RKO (cell line): ENCODE results near the gene LRFN2.

Source experiments
- DNase-seq: peaks from one replicate; pipeline ENCODE4 v3.0.0-alpha.2; 2016; ENCODE audit warnings: low spot score

Gene LRFN2

DNA sequence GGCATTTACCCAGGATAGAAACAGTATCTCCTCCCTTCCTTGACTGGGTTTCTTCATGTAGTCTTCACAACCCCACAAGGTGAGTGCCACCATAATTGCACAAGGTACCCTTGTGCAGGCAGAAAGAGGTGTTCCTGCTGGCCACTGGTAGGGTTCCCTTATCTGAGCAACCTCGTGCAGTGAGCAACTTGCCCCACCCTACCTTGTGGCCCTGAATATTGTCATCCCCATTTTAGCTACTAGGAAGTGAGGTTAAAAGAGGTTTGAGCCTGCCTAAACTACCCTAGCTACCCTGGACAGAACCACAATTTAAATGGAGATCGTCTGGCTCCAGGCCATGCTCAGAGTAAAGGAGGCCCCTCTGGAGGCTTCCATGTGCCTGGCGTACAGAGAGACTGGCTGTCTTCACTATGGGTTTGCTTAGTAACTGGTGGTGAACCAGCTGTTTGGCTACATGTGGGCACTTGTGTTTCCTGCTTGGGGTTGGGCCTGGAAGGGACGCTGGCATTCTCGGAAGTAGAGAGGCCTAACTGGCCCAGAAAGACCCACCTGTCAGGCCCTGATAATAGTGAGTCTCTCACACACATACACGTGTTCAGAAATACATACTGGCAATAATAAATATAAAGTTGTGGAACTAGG is 148.8 kb downstream of the LRFN2 start:
- no peak for DNase-seq

DNA sequence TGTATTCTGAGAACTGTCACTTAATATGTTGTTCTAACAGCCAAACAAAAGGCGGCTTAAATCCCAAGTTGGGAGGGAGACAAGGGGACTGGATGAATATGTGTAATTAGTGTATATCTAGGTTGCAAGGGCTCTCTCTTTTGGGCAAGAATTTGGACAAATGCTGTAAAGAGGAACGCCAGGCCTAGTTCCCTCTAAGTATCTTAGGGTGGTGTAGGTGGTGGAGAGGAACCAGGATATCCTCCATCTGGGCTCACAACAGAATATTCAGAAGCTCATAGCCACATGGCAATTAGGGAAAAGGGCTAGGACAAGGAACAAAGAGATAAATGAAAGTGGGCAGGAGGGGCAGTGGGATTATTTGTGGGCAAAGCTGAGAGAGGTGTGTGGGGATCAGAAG is 149.5 kb downstream of the LRFN2 start:
- no peak for DNase-seq

DNA sequence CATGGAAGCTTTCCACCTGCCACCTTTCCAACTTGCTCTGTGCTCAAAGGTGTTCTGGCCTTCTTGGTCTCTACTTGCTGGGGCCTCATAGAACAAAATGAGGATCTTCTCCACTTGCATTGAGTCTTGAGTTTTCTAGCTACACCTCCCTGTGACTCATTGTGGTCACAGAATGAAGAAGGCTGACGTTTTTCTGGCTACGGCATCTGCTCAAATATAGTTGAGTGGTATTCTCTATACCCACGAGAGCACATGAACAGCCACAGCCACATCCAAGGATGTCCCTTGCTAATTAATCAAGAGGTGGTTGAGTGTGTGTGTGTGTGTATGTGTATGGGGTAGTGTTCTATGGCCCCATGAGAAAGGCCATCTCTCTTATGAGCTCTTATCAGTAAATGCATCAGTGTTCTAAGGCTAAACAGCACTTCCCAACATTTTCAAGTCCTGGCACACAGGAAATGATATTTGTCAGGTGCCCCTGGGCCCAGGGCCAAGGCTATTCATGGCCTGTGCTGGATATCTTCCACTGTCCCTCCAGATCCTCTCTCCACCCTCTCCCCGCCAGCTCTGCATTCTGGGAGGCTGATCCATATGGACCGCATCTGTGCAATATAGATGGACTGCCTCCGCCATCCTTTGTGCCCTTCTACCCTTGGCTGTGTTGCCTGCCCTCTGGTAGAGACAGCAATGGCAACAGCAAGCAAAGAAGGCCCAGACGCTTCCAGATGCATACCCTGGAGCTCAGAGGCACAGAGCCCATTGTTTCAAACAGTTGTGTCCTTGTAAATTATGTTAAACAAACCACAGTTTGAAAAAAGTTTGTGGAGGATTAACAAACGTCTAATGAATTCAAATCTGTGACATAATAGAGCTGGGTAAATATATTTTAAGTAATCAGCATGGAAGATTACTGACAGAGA is 150.2 kb downstream of the LRFN2 start:
- DNase-seq: peak; percentile 29

DNA sequence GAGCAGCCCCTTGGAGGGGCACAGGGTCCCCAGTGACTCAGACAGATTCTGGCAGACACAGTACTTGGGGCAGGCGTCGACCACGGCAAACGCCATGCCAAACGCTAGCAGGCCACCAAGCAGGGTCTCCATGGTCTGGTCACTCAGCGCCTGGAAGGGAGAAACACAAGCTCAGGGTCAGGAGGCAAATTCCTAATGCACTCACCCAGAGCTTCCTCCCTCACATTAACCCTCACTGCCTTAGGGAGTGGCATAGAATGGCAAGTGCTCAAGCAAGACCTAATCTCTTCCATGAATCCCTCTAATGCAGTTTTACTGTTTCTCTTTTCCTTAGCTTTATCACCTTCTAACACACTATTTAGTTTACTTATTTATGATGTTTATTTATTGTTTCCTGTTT is 154.2 kb downstream of the LRFN2 start:
- no peak for DNase-seq

DNA sequence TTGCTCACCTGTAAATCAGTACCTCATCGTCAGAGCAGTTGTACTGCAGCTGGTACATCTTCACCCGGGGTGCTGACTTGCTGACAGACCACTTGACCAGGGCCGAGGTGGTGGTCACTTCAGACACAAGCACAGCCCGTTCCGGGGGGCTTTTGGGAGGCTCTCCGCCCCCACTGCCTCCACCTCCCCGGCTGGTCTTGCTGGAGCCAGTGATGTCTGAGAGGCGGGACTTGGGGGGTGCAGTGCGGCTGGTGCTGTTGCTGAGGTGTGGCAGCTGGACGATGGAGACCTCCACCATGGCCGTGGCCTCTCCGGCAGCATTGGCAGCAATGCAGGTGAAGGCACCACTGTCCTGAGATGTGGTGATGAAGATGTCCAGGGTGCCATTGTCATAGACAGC is 155.5 kb downstream of the LRFN2 start:
- no peak for DNase-seq

DNA sequence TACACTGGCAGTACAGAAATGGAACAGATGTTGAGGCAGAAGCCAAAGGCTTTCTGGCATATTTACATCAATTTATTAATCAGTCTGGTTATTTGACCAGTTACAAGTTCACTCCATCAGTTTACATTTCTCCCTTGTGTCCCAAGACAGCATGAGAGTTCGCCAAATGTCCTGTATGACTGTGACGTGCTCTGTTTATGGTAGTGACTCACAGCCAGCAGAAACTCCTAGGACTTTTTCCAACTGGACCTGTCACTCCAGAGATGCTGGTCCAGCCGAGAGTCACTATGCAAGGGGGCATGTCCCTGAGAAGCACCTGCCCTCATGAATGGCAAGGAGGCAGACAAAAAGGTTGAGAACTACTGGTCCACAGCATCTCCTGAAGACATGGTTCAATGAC is 160.0 kb downstream of the LRFN2 start:
- DNase-seq: no peak

DNA sequence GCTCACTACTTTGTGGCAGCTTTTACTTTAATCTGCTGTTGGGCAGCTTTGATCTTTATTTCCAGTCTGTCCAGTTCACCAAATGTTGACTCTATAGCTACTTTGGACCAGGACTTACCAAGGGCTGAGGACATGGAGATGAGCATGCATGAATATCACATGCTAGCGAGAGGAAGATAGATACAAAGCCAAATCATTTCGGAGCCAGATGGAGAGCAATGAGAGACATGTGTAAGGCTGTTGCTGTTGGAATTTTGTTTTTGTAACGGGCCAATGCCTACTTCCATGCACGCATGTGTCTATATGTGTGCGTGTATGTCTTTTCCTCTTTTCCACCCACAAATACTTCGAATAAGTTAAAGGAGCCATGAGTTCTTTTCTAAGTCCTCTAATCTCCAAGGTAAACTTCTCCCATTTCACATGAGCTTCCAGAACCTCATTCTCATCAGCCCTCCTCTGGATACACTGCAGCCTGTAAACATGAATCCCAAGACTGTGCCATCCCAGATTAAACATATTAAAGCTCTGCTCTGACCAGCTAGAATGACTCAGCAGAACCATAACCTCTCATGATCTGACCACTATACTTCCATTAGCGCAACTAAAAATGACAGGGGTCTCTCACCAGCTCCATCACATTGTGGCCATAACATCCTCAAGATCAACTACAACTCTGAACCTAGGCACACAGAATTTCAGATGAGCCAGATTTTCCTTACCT is 160.7 kb downstream of the LRFN2 start:
- DNase-seq: no peak

DNA sequence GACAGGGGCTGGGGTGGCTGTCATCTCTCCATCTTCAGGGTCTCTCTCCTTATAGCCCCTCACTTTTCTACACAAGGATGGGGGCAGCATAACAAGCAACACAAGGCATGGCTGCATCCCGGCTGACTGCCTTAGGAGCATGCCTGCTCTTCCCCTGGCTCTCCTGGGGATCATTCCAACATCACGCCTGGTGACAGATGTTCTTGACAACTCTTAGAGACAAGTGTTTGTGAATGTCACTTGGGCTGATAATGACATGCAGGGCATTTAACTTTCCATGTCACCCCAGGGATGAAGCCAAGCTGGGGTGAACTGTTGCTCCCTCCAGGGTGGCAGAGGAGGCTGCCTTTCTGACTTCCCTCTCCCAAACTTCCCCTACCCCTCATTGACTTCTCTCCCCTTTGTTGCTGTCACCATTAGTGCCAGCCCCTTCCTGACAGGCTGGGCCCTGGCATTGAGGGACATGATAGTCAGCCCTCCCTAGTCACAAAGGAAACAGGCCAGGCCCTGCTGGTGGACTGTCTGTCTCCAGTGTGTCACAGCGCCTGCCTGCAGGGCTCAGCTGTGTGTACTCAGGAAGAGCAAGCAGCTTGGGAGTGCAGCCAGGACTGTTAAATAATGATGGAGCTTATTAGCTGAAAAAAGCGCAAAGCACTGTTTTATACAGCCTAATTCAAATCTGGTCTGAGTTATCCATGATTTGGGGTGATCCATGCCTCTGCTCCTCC is 161.8 kb downstream of the LRFN2 start:
- DNase-seq: no peak

DNA sequence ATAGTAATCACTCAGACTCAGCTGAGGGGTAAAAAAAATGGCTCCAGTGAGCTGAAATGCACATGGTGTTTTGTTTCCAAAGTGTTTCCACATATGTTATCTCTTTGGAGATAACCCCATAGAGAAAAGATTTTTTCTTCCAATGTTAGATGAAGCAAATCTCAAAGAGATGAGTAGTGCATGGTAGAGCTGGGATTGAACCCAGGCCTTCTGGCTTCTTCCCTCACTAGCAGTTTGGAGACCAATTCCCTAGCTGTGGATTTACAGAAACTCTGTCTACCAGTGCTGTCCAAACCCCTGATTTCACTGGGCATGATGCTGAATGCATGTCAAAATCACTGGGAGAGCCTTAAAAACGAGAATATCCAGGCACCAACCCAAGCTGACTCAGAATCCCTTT is 165.1 kb downstream of the LRFN2 start:
- no peak for DNase-seq

DNA sequence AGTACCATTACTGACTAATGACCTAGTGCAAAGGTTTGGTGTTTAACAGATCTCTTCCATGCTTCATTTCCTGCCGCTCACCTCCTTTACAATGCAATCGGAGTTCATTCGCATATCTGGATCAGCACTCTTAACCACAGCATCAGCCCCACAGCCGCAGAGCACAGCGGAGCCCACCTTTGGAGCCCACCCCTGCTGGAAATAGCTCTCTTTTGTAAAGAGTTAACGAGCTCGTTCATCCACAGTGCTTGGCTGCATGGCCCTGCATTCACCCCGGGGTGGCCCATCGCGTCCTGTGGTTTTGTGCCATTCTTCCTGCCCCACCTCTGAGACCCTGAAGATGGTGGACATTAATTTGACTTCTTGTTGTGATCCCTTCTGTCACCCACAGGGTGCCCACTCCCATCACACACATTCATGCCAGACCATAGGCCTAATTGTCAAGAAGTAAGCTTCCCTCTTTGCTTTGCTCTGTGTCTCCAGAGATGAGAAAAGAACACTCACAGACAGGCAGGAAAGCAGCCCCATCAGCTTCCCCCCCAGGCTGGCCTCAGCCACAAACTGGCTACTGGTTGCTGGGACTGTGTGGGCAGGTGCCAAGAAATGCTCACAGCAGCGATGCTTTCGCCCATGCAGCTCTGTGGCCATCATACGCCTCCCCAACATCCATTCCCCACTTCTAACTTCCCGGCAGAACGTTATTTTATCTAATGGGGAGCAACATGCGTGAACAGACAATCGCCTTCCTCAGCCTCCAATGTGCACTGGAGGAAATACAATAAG is 167.0 kb downstream of the LRFN2 start:
- no peak for DNase-seq

DNA sequence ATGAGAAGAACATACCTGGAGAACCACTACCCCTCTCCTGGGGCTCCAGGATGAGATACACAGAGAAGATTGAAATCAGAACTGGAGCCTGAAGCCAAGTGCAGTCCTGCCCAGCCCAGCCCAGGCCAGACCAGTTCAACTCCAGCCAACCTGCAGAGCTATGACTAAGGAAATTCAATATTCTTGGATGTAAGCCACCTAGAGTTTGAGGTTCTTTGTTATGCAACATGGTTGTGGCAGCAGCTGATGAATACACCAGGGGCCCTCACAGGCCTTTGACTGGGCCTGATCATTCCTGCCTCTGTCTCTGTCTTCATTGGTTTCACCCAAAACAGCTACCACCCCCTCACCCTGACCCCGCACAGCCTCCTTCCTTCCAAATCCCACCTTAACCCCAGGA is 167.8 kb downstream of the LRFN2 start:
- no peak for DNase-seq

DNA sequence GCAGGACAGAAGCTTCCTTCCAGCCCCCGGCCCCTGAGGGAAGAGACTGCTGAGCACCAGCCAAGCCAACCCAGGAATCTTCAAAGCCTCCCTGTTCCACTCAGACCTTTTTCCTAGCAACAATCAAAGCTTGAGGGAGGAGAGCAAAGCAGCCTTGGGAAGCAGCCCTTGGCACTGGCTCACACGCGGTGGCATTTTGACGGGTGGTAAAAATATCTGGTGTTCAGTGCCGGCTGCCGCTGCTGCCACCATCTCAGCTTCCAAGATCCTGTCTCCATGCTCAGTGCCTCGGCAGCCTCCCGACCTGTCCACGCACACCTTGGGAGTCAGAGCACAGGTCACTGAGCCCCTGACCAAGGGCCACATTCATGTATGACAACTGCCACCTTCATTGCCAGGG is 170.1 kb downstream of the LRFN2 start:
- no peak for DNase-seq

DNA sequence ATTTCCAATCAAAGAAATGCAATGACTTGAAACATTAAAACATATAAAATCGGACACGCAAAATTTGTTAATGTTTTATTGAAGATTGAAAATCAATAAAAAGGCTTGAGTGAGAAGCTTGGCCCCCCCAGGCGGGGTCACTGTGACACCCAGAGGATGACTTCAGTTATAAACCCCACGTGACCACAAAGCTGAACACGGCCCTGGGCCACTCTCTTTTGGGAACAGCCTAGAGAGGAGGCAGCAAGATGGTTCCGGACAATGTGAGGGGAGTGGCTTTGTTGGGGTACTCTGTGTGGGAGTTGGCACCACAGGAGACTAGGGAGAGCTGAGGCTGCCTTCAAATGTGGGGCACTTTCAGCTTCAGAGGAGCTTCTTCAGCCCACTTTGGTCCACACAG is 172.5 kb downstream of the LRFN2 start:
- DNase-seq: no peak

DNA sequence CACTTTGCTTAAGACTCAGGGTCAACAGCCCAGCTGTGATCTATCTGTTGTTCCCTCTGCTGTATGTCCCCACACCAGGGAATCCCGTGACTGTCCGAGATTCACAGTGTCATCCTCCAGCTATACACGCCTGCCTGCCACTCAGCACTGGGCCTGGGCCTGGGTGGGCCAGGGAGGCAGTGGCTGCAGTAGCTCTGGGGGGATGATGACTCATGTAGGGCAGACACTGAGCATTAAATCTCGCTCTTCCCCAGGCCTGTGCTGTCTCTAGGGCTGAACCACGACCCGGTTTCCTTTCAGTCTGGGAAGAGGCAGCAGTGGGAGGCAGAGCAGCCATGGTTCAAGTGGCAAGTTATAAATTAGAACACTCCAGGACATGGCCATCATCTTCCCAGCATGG is 173.9 kb downstream of the LRFN2 start:
- DNase-seq: no peak

DNA sequence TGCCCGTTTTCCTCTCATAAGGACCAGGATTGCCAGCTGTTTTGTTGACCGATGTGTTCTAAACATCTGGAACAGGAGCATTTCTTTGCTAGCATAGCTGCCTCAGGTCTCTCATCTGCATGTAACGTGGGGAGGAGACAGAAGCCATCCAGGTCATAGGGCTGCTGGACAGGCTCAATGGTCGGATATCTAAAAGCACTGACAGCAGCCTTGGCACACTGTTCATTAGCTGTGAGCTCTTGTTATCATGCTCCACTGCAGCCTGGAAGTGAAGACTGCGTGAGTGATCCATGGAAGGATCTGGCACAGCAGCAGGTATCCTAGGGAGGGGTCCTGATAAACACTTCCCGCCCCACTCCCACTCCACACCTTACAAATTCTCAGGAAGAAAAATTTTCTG is 175.3 kb downstream of the LRFN2 start:
- DNase-seq: no peak

DNA sequence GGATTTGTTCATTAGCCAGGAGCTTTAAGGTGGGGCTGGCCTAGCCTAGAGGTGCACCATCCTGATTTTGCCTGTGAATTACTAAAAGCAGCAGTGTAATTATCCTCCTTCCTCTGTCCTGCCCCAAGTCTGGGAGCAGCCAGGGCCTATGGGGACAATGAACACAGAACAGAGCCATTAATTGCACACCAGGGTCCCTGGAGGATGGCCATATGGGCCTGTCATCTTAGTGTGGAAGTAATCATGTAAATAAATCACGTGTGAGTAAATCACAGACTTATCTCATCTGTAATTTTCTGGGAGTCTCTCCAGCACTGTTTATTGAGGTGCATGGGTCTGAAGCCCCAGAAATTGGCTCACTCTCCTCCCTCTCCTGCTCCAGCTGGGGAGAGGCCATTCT is 176.3 kb downstream of the LRFN2 start:
- DNase-seq: no peak

DNA sequence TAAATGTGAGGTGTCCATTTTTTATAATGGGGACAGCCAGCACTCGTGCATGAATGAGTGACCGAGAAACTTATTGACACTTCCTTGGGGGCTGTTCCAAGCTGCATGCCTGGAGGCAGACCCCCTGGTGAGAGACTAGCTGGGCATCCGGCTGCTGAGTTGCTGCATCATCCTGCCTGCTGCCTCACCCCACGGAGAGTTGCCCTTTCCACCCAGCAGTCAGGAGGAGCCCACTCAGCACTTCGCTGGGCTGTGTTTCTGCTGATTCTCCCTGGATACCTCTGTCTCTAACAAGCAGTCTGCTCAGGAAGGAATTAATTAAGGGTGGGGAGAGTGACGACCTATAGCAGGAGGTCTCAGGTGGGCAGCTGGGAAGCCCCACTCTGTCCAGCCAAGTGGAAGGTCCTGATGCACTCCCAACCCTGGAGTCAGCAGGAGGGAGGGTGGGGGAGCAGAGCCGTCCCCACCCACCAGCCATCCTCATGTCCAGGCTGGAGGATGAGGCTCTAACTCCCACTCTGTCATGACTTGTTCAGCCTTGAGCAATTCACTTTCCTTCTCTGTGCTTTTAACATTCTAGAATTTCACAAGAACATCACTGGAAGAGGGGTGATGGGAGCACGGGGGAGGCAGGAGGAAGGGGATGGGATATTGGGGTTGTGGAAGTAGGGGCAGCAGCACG is 177.3 kb downstream of the LRFN2 start:
- no peak for DNase-seq

DNA sequence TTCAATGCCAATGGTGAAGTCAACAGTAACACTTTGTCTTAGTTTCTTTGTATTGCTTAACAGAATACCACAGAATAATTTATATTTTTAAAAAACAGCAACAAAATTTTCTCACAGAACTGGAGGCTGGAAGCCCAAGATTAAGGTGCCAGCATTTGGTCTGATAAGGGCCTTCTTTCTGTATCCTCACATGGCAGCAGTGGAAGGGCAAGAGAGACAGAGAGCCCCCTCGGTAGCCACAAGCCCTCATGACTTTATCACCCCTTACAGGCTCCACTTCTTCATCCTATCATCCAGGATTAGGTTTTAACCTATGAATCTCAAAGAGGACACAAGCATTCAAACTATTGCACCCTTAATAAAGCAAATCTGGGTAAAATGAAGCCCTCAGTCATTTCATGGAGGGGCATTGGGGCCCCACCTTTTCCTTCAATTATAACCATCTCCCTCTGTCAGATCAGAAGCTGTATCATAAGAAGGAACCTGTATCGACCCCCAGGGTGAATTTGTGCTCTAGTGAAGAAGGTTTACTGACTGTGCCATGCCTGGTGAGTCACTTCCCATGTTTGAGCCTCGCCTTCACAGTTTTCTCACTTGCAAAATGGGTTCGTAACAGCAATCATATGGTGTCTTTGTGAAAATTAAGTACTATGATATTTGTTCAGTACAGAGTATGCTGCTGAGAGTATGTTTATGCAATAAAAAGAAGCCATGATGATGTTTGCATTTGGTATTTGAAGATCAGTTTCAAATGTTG is 178.2 kb downstream of the LRFN2 start:
- DNase-seq: no peak

DNA sequence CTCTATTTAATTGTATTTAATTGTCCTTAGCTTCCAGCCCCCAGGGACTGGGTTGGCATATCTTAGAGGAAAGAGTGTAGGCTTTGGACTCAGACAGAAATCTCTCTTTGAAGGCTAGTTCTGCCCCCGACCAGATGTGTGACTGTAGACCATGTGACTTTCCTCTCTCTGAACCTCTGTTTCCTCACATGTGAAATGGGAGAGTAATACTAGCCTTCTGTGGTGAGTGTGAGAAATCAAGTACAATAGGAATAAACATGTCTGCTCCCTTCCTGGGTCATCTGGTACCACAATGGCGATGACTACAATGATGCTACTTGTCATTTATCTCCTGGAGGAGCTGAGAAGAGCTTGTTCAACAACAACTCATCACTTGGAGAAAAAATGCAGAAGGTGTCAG is 179.9 kb downstream of the LRFN2 start:
- DNase-seq: no peak

DNA sequence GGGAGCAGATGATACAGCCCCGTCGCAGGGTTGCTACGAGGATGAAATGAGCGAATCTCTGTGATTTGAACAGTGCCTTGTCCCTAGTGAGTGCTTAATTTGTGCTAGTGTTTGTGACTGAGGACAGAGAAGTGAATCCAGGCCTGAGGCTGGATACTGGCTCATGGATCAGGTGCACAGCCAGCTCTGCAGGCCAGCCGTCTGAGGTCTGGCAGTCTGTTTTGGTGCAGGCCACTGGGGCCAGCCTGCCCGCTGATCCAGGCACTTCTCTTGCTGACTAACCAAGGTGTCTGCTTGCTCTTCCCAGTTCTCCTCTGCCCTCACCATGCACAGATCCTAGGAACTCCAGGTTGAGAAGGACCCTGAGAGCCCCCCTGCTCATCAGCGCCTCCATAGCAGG is 181.0 kb downstream of the LRFN2 start:
- DNase-seq: no peak
